ENCODE measurements around the gene PALLD.

The PALLD gene

GRCh38 chr4:168569066-168569930 lies 72.4 kb downstream of the PALLD start:
- no peak overlapping the region for H3K4me3 ChIP-seq (ENCODE audit: low read depth in 1 of 2, low read length in 2 of 2)
- no peak overlapping the region for H3K9ac ChIP-seq (ENCODE audit: low read depth, low read length)
- no peak overlapping the region for H3K27ac ChIP-seq (ENCODE audit: low read length)
- no peaks in the 10 kb centered on the region for H3K9me3 ChIP-seq (ENCODE audit: insufficient read depth, low read length, severe bottlenecking)
- H3K4me2 ChIP-seq (ENCODE audit: insufficient read depth, low read length), result no peak overlapping the region
- no peaks in the 10 kb centered on the region for H3K79me2 ChIP-seq (ENCODE audit: insufficient read depth, low read length)
- H2AFZ ChIP-seq (ENCODE audit: low read depth, low read length), result no peak overlapping the region
- H3K36me3 ChIP-seq (ENCODE audit: insufficient read depth, low read length), result no peaks in the 10 kb centered on the region
- no peak for DNase-seq
- no peaks in the 10 kb centered on the region for H3K4me1 ChIP-seq (ENCODE audit: insufficient read depth, low read length)
- ATAC-seq (ENCODE audit: insufficient read depth, low read depth), result no peak
- no peaks in the 10 kb centered on the region for H4K20me1 ChIP-seq (ENCODE audit: insufficient read depth, low read length)
- H3K27me3 ChIP-seq (ENCODE audit: insufficient read depth, low read length, poor library complexity), result no peaks in the 10 kb centered on the region
- TF ChIP-seq CTCF (IDR thresholded peaks at IDR 0.05; ENCODE audit: borderline replicate concordance, extremely low read depth, low read length, poor library complexity, severe bottlenecking), result no peak

DNA sequence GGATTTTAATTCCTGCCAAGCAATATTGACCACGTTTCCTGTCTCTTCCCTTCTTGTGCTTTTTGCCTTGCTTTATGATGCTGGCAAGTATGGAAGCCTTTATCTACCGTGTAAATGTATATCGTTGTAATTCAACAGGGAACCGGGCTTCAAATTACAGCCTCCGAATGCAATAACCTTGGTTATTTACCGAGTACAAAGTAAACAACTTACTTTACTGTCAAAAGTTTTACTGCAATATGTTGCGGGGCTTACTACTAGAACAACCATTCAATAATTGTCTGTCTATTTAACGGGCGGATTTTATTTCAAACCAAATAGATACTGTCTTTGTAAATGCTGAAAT lies 73.1 kb downstream of the PALLD start:
- DNase-seq (no peak), ATAC-seq (ENCODE audit: insufficient read depth, low read depth) (no peak)
- Histone ChIP-seq H4K20me1 (ENCODE audit: insufficient read depth, low read length) (no peaks in the 10 kb centered on the region), H3K9ac (ENCODE audit: low read depth, low read length) (no peak overlapping the region), H3K9me3 (ENCODE audit: insufficient read depth, low read length, severe bottlenecking) (no peaks in the 10 kb centered on the region), H2AFZ (ENCODE audit: low read depth, low read length) (no peak overlapping the region), H3K4me3 (ENCODE audit: low read depth in 1 of 2, low read length in 2 of 2) (no peak overlapping the region), H3K27ac (ENCODE audit: low read length) (no peak overlapping the region), H3K4me2 (ENCODE audit: insufficient read depth, low read length) (no peak overlapping the region), H3K27me3 (ENCODE audit: insufficient read depth, low read length, poor library complexity) (no peaks in the 10 kb centered on the region), H3K79me2 (ENCODE audit: insufficient read depth, low read length) (no peaks in the 10 kb centered on the region), H3K4me1 (ENCODE audit: insufficient read depth, low read length) (no peaks in the 10 kb centered on the region), H3K36me3 (ENCODE audit: insufficient read depth, low read length) (no peaks in the 10 kb centered on the region)
- TF ChIP-seq CTCF (IDR thresholded peaks at IDR 0.05; ENCODE audit: borderline replicate concordance, extremely low read depth, low read length, poor library complexity, severe bottlenecking), result no peak
- TF ChIP-seq EZH2 (IDR thresholded peaks at IDR 0.05; ENCODE audit: borderline replicate concordance, low read depth, low read length, severe bottlenecking), result no peak

GRCh38 chr4:168570466-168570865 lies 73.6 kb downstream of the PALLD start:
- no peak for ATAC-seq (ENCODE audit: insufficient read depth, low read depth)

More at GRCh38 chr4:168570466-168570865, 73.6 kb downstream of the PALLD start:
- TF ChIP-seq CTCF (IDR thresholded peaks at IDR 0.05; ENCODE audit: borderline replicate concordance, extremely low read depth, low read length, poor library complexity, severe bottlenecking) (no peak), EZH2 (IDR thresholded peaks at IDR 0.05; ENCODE audit: borderline replicate concordance, low read depth, low read length, severe bottlenecking) (no peak)
- H3K79me2 ChIP-seq (ENCODE audit: insufficient read depth, low read length), result no peaks in the 10 kb centered on the region
- no peak overlapping the region for H3K27ac ChIP-seq (ENCODE audit: low read length)
- no peaks in the 10 kb centered on the region for H4K20me1 ChIP-seq (ENCODE audit: insufficient read depth, low read length)
- H3K9ac ChIP-seq (ENCODE audit: low read depth, low read length), result no peak overlapping the region
- H3K27me3 ChIP-seq (ENCODE audit: insufficient read depth, low read length, poor library complexity), result no peaks in the 10 kb centered on the region
- H3K4me2 ChIP-seq (ENCODE audit: insufficient read depth, low read length), result no peak overlapping the region
- H3K4me3 ChIP-seq (ENCODE audit: low read depth in 1 of 2, low read length in 2 of 2), result no peak overlapping the region
- H3K4me1 ChIP-seq (ENCODE audit: insufficient read depth, low read length), result no peaks in the 10 kb centered on the region
- DNase-seq, result no peak
- H3K36me3 ChIP-seq (ENCODE audit: insufficient read depth, low read length), result no peaks in the 10 kb centered on the region
- no peak overlapping the region for H2AFZ ChIP-seq (ENCODE audit: low read depth, low read length)
- no peaks in the 10 kb centered on the region for H3K9me3 ChIP-seq (ENCODE audit: insufficient read depth, low read length, severe bottlenecking)
